ENCODE data around the gene DDX3X.

GRCh38 chrX:41344053-41344452 lies 10.1 kb downstream of the DDX3X start:
- TF ChIP-seq CTCF (IDR thresholded peaks at IDR 0.05; ENCODE audit: poor library complexity) (no peak), EZH2phosphoT487 (IDR thresholded peaks at IDR 0.05; ENCODE audit: low read depth, severe bottlenecking, unreplicated experiment) (no peak)
